K562 (cell line): ENCODE data around the gene DYSF. TPM values are rescaled to one million over a fixed set of nuclear protein-coding genes. Genes with fewer than 3 reads are reported as not detected.

Source experiments
- ATAC-seq: fragments of 200-7000 bp; cut with Tn5 transposase; 3 replicates; pipeline ENCODE4 v1.9.1; 2020; ENCODE audit warnings: moderate library complexity
- BruUV-seq: library from RNA; stranded (reverse); fragments of 400-500 nt; replicated peaks from 2 replicates; lab custom pipeline; 2021; lab: Mats Ljungman, UMichigan
- CTCF ChIA-PET: fragments of 300-600 bp; formaldehyde crosslinking; extraction: SDS; loops from one replicate; lab custom pipeline; 2021; ENCODE audit warnings: low intra/inter-chr PET ratio; lab: Yijun Ruan, JAX
- POLR2A ChIA-PET: fragments of 300-600, 350-650 bp; sonication (Branson Sonifier 250); formaldehyde crosslinking; extraction: SDS; loops from one replicate; lab custom pipeline; 2021; ENCODE audit warnings: antibody characterized with exemption, inconsistent platforms; lab: Yijun Ruan, JAX
- DNase-seq, 4 experiments: peaks; one replicate each; pipeline versions ENCODE4 v3.0.0 to v3.0.0-alpha.2; 2011 to 2018; ENCODE audit warnings: low spot score in 3 of 4, mixed read lengths in 3 of 4; ENCODE audit errors: extremely low read depth in 1 of 4
- FAIRE-seq: peaks from 2 replicates; lab custom pipeline; 2011; peaks lifted over from hg19 to GRCh38; lab: Jason Lieb, UNC
- H2AFZ ChIP-seq: 2 replicates; pipeline ENCODE4 v1.6.0; 2011; ENCODE audit warnings: low read depth, low read length, control low read depth, inconsistent platforms
- H3K27ac ChIP-seq: fragments of 200-600 bp; 3 replicates; pipeline ENCODE4 v1.8.0; 2011; ENCODE audit warnings: low read depth, mild to moderate bottlenecking, control low read depth, inconsistent platforms, low read length, moderate library complexity, mixed read lengths; ENCODE audit errors: extremely low read depth
- H3K27me3 ChIP-seq, 2 experiments: fragments of 300-600 bp in 1 of 2; 2 replicates in 1 of 2; 3 replicates in 1 of 2; pipeline versions ENCODE4 v1.6.0 to v1.8.0; 2011; ENCODE audit warnings: inconsistent platforms in 2 of 2, low read length in 2 of 2, mild to moderate bottlenecking in 1 of 2, mixed read lengths in 1 of 2, moderate library complexity in 1 of 2; ENCODE audit not compliant: control insufficient read depth in 2 of 2, insufficient read depth in 2 of 2
- H3K36me3 ChIP-seq: fragments of 300-600 bp; 3 replicates; pipeline ENCODE4 v1.8.0; 2011; ENCODE audit warnings: mild to moderate bottlenecking, low read length, inconsistent platforms; ENCODE audit not compliant: control insufficient read depth, insufficient read depth
- H3K4me1 ChIP-seq, 2 experiments: fragments of 200-600 bp in 1 of 2; replicated peaks in 1 of 2; 2 replicates in 1 of 2; 3 replicates in 1 of 2; pipeline versions ENCODE4 v1.5.1 to v1.8.0; 2011; ENCODE audit warnings: inconsistent platforms in 2 of 2, low read length in 2 of 2, mild to moderate bottlenecking in 1 of 2, mixed read lengths in 1 of 2, moderate library complexity in 1 of 2; ENCODE audit not compliant: control insufficient read depth in 2 of 2, insufficient read depth in 2 of 2
- H3K4me2 ChIP-seq: 2 replicates; pipeline ENCODE4 v1.6.1; 2011; ENCODE audit warnings: low read length, control low read depth, inconsistent platforms, mixed read lengths; ENCODE audit not compliant: insufficient read depth
- H3K4me3 ChIP-seq: fragments of 200-600 bp; sonication (generic), shearing (Covaris generic); 2 replicates; pipeline ENCODE4 v1.5.1; 2016; ENCODE audit warnings: control low read depth, inconsistent platforms
- H3K79me2 ChIP-seq: fragments of 200-600 bp; 3 replicates; pipeline ENCODE4 v1.8.0; 2011; ENCODE audit warnings: low read length, inconsistent platforms; ENCODE audit not compliant: control insufficient read depth, insufficient read depth
- H3K9ac ChIP-seq, 2 experiments: 2 replicates each; pipeline versions ENCODE4 v1.6.0 to v1.6.1; 2011; ENCODE audit warnings: low read depth in 2 of 2, low read length in 2 of 2, control low read depth in 1 of 2, inconsistent platforms in 1 of 2, mild to moderate bottlenecking in 1 of 2, mixed read lengths in 1 of 2; ENCODE audit not compliant: insufficient read depth in 1 of 2
- H3K9me1 ChIP-seq: one replicate; pipeline ENCODE4 v1.6.0; 2011; ENCODE audit warnings: inconsistent platforms, mild to moderate bottlenecking, low read length, moderate library complexity; ENCODE audit not compliant: control insufficient read depth, insufficient read depth
- H3K9me3 ChIP-seq: replicated peaks from 2 replicates; pipeline ENCODE4 v1.5.1; 2011; ENCODE audit warnings: low read depth, low read length, inconsistent platforms; ENCODE audit not compliant: control insufficient read depth, insufficient read depth
- H4K20me1 ChIP-seq: replicated peaks from 2 replicates; pipeline ENCODE4 v1.6.1; 2011; ENCODE audit warnings: low read length, inconsistent platforms, mixed read lengths; ENCODE audit not compliant: control insufficient read depth, insufficient read depth
- ILF3 ChIP-seq: fragments of 450-650 bp; IDR thresholded peaks from 2 replicates; pipeline ENCODE4 v1.6.1; 2018; ENCODE audit warnings: antibody characterized with exemption, mild to moderate bottlenecking, moderate library complexity, borderline replicate concordance
- KDM4B ChIP-seq, 2 experiments: fragments of 450-650 bp in 1 of 2; sonication (generic) in 1 of 2; IDR thresholded peaks; 2 replicates each; pipeline ENCODE4 v1.6.1; 2016 to 2017; ENCODE audit warnings: borderline replicate concordance in 2 of 2, antibody characterized with exemption in 1 of 2, low read depth in 1 of 2, mild to moderate bottlenecking in 1 of 2
- NELFE ChIP-seq: IDR thresholded peaks from 2 replicates; pipeline ENCODE4 v1.6.1; 2011; ENCODE audit warnings: mild to moderate bottlenecking; ENCODE audit not compliant: insufficient read depth, insufficient read length
- PCBP2 ChIP-seq: fragments of 200-400 bp; formaldehyde crosslinking; IDR thresholded peaks from 2 replicates; pipeline ENCODE4 v1.6.1; 2018; ENCODE audit warnings: low read length, low read depth, mild to moderate bottlenecking, moderate library complexity; ENCODE audit not compliant: poor library complexity, severe bottlenecking
- SIN3A ChIP-seq, 2 experiments: fragments of 150-350 bp in 1 of 2; IDR thresholded peaks; 2 replicates each; pipeline ENCODE4 v1.6.1; 2011 to 2016; ENCODE audit warnings: borderline replicate concordance in 2 of 2, low read depth in 2 of 2, low read length in 2 of 2, mild to moderate bottlenecking in 2 of 2, moderate library complexity in 2 of 2; ENCODE audit not compliant: control insufficient read depth in 1 of 2
- SMAD4 ChIP-seq: fragments of 250-450 bp; sonication (Bioruptor Pico); conservative IDR thresholded peaks from 2 replicates; pipeline ENCODE4 v1.8.0; 2021; ENCODE audit warnings: inconsistent platforms, mild to moderate bottlenecking, moderate library complexity
- SNRNP70 ChIP-seq: fragments of 200-400 bp; formaldehyde crosslinking; optimal IDR thresholded peaks from 2 replicates; pipeline ENCODE3; 2017; ENCODE audit warnings: low read depth, low read length
- TCF7 ChIP-seq: sonication (generic); IDR thresholded peaks from 2 replicates; pipeline ENCODE4 v1.6.1; 2016; ENCODE audit warnings: antibody characterized with exemption, borderline replicate concordance
- TSC22D4 ChIP-seq: fragments of 450-650 bp; IDR thresholded peaks from 2 replicates; pipeline ENCODE4 v1.6.1; 2016; ENCODE audit warnings: missing genetic modification characterization, missing biosample characterization, control low read depth
- WHSC1 ChIP-seq: IDR thresholded peaks from one replicate; pipeline ENCODE4 v1.6.1; 2012; ENCODE audit warnings: low read length, control low read depth, inconsistent platforms
- ZNF764 ChIP-seq: fragments of 250-450 bp; sonication (Bioruptor Pico); IDR thresholded peaks from 2 replicates; pipeline ENCODE4 v1.4.0; 2020; ENCODE audit warnings: low read depth, mild to moderate bottlenecking, moderate library complexity
- WGBS: fragments of 100-300 bp; shearing (Covaris generic); methylation state at CpG from one replicate; pipeline ENCODE4 v1.1.6; 2016; ENCODE audit warnings: low coverage, mixed read lengths; ENCODE audit not compliant: insufficient coverage; ENCODE audit errors: missing lambda C conversion rate; 5-methylcytosine and 5-hydroxymethylcytosine counted together
- in situ Hi-C: fragments of 300-500 bp; cut with MboI; formaldehyde crosslinking; loops from 4 replicates; pipeline ENCODE4 v1.15.0; 2018; ENCODE audit warnings: inconsistent platforms, mixed read lengths
- intact Hi-C: fragments of 100-400 bp; cut with micrococcal nuclease; formaldehyde crosslinking; loops from 2 replicates; pipeline ENCODE4 v1.14.2; 2022
- polyA plus RNA-seq, 8 experiments: library from polyadenylated mRNA; depleted of rRNA in 4 of 8; stranded (reverse) in 5 of 8; unstranded in 3 of 8; fragments of >200 nt; fragmentation: Nextera tagmentation in 2 of 8; fragmentation: Illumina TruSeq in 1 of 8; extraction: Ambion mirVana in 2 of 8; extraction: Trizol in 1 of 8; gene quantifications; 2 replicates each; pipeline versions ENCODE4 v1.2.1 to v1.2.3, GENCODE V29; 2011 to 2014; ENCODE audit warnings: inconsistent platforms in 1 of 8, missing spikeins in 1 of 8
- total RNA-seq, 7 experiments: library from RNA; depleted of rRNA in 6 of 7; stranded (reverse); fragments of >200 nt in 6 of 7; fragmentation: Illumina TruSeq in 2 of 7; extraction: Trizol in 2 of 7; gene quantifications; 2 replicates each; pipeline versions ENCODE4 v1.2.1 to v1.2.3, GENCODE V29; 2011 to 2021; ENCODE audit warnings: low replicate concordance in 1 of 7
- TF ChIP-seq, protein P1 (sequence below): fragments of 450-650 bp; formaldehyde crosslinking; IDR thresholded peaks from 2 replicates; pipeline ENCODE4 v1.4.0; 2022; ENCODE audit warnings: mild to moderate bottlenecking, moderate library complexity
- TF ChIP-seq, protein P2 (sequence below): fragments of 250-450 bp; sonication (Bioruptor Pico); IDR thresholded peaks from 2 replicates; pipeline ENCODE4 v1.5.0; 2020; ENCODE audit warnings: mild to moderate bottlenecking, borderline replicate concordance

The DYSF gene
- total and polyA plus RNA-seq, 9 of the 15 experiments (the other 6 are each of a cell fraction or from before 2014, with no cell fraction given): 0.01 to 0.80 (median 0.29) TPM

DNA sequence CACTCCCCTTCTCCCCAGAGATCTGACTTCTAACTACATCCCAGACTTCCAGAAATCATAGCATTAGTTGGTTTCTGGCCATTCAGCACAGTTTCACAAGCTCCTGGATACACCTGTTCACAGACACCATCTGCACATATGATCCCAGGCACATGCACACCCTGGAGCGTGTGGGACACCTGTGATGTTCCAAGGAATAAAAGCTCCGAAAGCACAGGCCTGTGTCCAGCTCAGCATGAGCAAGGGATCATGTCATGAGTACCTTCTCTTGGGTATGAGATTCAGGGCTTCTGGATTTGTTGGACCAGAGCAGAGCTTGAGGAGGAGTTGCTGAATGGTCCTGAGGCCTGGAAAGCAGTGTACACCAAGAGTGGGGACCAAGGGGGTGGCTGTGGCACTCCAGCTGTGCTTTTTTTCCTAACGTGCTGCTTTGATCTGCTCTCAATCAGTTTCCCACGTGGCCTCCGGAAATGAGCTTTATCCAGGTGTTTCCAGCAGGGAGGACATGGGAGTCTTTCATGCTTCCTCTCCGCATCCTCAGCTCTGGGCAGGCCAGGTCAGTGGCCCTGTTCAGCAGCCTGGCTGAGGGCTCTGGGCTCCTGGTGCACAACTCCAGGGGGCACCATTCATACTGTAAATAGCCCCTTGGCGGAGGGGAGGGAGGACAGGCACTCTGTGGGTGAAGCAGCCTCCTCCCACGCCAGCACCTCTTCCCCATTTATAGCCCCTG, 1.8 kb downstream of the DYSF start:
- intact Hi-C loops: no loop called here
- POLR2A ChIA-PET: interaction anchor here (0.7 to 1.4 kb wide), 5 partner anchors 9 to 1042 kb away, joined by 3 read pairs; no protein-coding TSS in a partner anchor

More for the DNA sequence above, 1.8 kb downstream of the DYSF start:
- no peaks in the 10 kb centered on the region for H3K36me3 ChIP-seq
- H3K27ac ChIP-seq: no peak overlapping the region
- no peaks in the 10 kb centered on the region for H3K9me3 ChIP-seq
- no peaks in the 10 kb centered on the region; the same call in 1 of the 2 replicates for H4K20me1 ChIP-seq
- no peak overlapping the region for H2AFZ ChIP-seq
- 72% methylated on average over 7 of the region's 8 CpGs for WGBS
- 0 out of 4 replicates have a peak overlapping the region, but pooled peaks of 1 of the 2 experiments have one; percentile 36 for H3K9ac ChIP-seq
- in situ Hi-C loops: no loop called here
- DNase-seq (no peak), ATAC-seq (no peak), FAIRE-seq (no peak)
- no peak overlapping the region for H3K4me2 ChIP-seq
- H3K4me1 ChIP-seq: peaks cover 23 to 36% of the 10 kb centered on the region in 2 experiments
- no peaks in the 10 kb centered on the region for H3K9me1 ChIP-seq
- TF ChIP-seq SIN3A (IDR thresholded peaks at IDR 0.05; ENCODE audit: borderline replicate concordance in 2 of 2, control insufficient read depth in 1 of 2, low read depth in 2 of 2, low read length in 2 of 2) (no peak), SMAD4 (CRISPR knock-in tag) (no peak), ZNF764 (no peak), WHSC1 (no peak), TSC22D4 (tag) (no peak), ILF3 (no peak), TCF7 (no peak), SNRNP70 (no peak), PCBP2 (no peak), NELFE (no peak), KDM4B (IDR thresholded peaks at IDR 0.05; ENCODE audit: borderline replicate concordance in 2 of 2, low read depth in 1 of 2) (no peak)
- TF ChIP-seq, protein P1, sequence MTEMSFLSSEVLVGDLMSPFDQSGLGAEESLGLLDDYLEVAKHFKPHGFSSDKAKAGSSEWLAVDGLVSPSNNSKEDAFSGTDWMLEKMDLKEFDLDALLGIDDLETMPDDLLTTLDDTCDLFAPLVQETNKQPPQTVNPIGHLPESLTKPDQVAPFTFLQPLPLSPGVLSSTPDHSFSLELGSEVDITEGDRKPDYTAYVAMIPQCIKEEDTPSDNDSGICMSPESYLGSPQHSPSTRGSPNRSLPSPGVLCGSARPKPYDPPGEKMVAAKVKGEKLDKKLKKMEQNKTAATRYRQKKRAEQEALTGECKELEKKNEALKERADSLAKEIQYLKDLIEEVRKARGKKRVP (CRISPR knock-in tag): no peak
- TF ChIP-seq, protein P2, sequence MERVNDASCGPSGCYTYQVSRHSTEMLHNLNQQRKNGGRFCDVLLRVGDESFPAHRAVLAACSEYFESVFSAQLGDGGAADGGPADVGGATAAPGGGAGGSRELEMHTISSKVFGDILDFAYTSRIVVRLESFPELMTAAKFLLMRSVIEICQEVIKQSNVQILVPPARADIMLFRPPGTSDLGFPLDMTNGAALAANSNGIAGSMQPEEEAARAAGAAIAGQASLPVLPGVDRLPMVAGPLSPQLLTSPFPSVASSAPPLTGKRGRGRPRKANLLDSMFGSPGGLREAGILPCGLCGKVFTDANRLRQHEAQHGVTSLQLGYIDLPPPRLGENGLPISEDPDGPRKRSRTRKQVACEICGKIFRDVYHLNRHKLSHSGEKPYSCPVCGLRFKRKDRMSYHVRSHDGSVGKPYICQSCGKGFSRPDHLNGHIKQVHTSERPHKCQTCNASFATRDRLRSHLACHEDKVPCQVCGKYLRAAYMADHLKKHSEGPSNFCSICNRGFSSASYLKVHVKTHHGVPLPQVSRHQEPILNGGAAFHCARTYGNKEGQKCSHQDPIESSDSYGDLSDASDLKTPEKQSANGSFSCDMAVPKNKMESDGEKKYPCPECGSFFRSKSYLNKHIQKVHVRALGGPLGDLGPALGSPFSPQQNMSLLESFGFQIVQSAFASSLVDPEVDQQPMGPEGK (CRISPR knock-in tag): no peak
- H3K4me3 ChIP-seq: no peak overlapping the region
- no peaks in the 10 kb centered on the region for H3K79me2 ChIP-seq
- no peaks in the 10 kb centered on the region for H3K27me3 ChIP-seq
- TSS peak; percentile 39 for BruUV-seq
- CTCF ChIA-PET: no interaction called here
